Measurements from ENCODE around the gene PPM1E.

Gene PPM1E

DNA sequence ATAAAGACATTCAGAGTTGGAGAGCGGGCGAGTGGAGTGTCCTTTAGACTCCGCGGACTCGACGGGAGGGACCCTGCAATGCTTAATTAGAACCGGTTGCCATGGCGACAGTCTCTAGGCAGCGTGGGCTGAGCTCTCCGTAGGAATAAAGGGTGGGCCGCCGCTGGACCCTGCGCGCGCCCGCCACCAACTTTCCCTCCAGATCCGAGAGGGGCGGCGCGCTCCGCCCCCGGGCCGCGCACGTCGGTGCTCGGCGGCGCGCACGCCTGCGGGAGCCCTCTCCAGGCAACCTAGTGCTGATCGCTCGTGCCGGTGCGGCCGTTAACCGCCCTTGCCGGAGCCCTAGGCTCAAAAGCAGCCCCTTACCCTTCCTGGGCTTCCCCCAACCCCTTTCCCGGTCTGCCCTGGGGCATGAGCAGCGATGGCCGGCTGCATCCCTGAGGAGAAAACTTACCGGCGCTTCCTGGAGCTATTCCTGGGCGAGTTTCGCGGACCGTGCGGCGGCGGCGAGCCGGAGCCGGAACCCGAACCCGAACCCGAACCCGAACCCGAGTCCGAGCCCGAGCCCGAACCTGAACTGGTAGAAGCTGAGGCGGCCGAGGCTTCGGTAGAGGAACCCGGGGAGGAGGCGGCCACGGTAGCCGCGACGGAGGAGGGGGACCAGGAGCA is at the start of gene PPM1E:
Gene PPM1E (plus strand): TSS at position 278 of the 669 bp plus-strand sequence.
- Histone ChIP-seq H3K27ac (no peak within 1 kb of the TSS), H3K27me3 (peaks cover 99% of the 10 kb centered on the region), H3K9me3 (no peaks in the 10 kb centered on the region), H3K4me3 (ENCODE audit: low read depth in 1 of 2, low read length in 1 of 2) (peak within 1 kb of the TSS; percentile 35 to 60), H3K36me3 (no peaks in the 10 kb centered on the region), H3K4me1 (ENCODE audit: control insufficient read depth in 1 of 2, insufficient read depth in 1 of 2, low read depth in 1 of 2, low read length in 1 of 2) (peaks cover 8 to 17% of the 10 kb centered on the region in 2 experiments)
- TF ChIP-seq, protein P1, sequence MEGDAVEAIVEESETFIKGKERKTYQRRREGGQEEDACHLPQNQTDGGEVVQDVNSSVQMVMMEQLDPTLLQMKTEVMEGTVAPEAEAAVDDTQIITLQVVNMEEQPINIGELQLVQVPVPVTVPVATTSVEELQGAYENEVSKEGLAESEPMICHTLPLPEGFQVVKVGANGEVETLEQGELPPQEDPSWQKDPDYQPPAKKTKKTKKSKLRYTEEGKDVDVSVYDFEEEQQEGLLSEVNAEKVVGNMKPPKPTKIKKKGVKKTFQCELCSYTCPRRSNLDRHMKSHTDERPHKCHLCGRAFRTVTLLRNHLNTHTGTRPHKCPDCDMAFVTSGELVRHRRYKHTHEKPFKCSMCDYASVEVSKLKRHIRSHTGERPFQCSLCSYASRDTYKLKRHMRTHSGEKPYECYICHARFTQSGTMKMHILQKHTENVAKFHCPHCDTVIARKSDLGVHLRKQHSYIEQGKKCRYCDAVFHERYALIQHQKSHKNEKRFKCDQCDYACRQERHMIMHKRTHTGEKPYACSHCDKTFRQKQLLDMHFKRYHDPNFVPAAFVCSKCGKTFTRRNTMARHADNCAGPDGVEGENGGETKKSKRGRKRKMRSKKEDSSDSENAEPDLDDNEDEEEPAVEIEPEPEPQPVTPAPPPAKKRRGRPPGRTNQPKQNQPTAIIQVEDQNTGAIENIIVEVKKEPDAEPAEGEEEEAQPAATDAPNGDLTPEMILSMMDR (IDR thresholded peaks at IDR 0.05), result no peak

- H3K4me1 ChIP-seq (ENCODE audit: control insufficient read depth in 1 of 2, insufficient read depth in 1 of 2, low read depth in 1 of 2, low read length in 1 of 2), result no peaks in the 10 kb centered on the region
- peaks cover 15% of the 10 kb centered on the region for H3K36me3 ChIP-seq
- H3K9me3 ChIP-seq, result no peaks in the 10 kb centered on the region
- no peaks in the 10 kb centered on the region for H3K27me3 ChIP-seq
- H3K4me3 ChIP-seq (ENCODE audit: low read depth in 1 of 2, low read length in 1 of 2), result no peak overlapping the region
- TF ChIP-seq, protein P1 (IDR thresholded peaks at IDR 0.05), result no peak
- no peak overlapping the region for H3K27ac ChIP-seq
Measured at GRCh38 chr17:58706351-58707140, 49.1 kb upstream of the PPM1E start.

- H3K4me1 ChIP-seq (ENCODE audit: control insufficient read depth in 1 of 2, insufficient read depth in 1 of 2, low read depth in 1 of 2, low read length in 1 of 2), result peaks cover 4 to 6% of the 10 kb centered on the region in 2 experiments
- H3K36me3 ChIP-seq, result peaks cover under 1% of the 10 kb centered on the region
- no peak overlapping the region for H3K27ac ChIP-seq
- no peaks in the 10 kb centered on the region for H3K9me3 ChIP-seq
- TF ChIP-seq, protein P1 (IDR thresholded peaks at IDR 0.05), result peak; percentile 60
- H3K4me3 ChIP-seq (ENCODE audit: low read depth in 1 of 2, low read length in 1 of 2), result no peak overlapping the region
- H3K27me3 ChIP-seq, result no peaks in the 10 kb centered on the region
Measured at GRCh38 chr17:58710948-58711552, 44.6 kb upstream of the PPM1E start.

DNA sequence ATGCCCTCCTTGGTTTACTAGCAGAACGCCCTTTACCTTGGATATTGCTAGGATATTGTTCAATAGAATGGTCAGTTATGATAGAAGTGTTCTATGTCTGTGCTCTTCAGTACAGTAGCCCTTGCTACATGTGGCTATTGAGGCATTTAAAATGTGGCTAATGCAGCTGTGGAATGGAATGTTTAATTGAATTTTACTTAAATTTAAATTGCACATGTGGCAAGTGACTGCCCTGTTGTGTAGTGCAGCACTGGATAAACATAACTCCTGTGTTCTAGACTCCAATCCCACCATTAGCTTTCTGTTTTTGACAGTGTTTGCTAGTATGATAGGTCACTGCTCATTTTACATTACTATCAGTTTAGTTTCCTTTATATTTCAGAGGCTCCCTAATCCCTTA is 33.4 kb upstream of the PPM1E start:
- no peak overlapping the region for H3K27ac ChIP-seq
- H3K4me1 ChIP-seq (ENCODE audit: control insufficient read depth in 1 of 2, insufficient read depth in 1 of 2, low read depth in 1 of 2, low read length in 1 of 2), result no peaks in the 10 kb centered on the region
- H3K36me3 ChIP-seq, result peaks cover 36% of the 10 kb centered on the region
- H3K27me3 ChIP-seq, result no peaks in the 10 kb centered on the region
- TF ChIP-seq, protein P1 (IDR thresholded peaks at IDR 0.05), result no peak
- no peaks in the 10 kb centered on the region for H3K9me3 ChIP-seq
- H3K4me3 ChIP-seq (ENCODE audit: low read depth in 1 of 2, low read length in 1 of 2), result no peak overlapping the region

DNA sequence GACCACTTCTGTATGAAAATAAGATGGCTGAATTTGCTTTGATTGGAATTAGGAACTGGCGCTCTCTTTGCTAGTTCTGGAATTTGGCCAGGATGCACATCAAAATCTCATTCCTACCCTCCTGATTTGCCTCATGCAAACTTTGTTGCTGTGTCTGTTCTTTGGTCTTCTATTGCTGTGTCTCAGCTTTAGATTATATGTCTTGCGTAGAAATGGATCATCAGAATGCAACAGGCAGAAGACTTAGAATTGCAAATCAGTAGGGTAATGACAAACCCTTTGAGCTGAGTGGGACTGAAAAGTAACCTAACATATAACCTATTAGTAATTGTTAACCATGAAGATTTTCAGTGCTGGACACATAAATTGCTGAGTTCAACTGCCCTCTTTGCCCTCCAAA is 33.0 kb upstream of the PPM1E start:
- Histone ChIP-seq H3K9me3 (no peaks in the 10 kb centered on the region), H3K27me3 (no peaks in the 10 kb centered on the region), H3K4me3 (ENCODE audit: low read depth in 1 of 2, low read length in 1 of 2) (no peak overlapping the region), H3K36me3 (peaks cover 36% of the 10 kb centered on the region), H3K27ac (no peak overlapping the region), H3K4me1 (ENCODE audit: control insufficient read depth in 1 of 2, insufficient read depth in 1 of 2, low read depth in 1 of 2, low read length in 1 of 2) (no peaks in the 10 kb centered on the region)
- TF ChIP-seq, protein P1 (IDR thresholded peaks at IDR 0.05), result no peak
